ENCODE data around the gene VPS13C.

Gene VPS13C

GRCh38 chr15:61822511-61822910 lies 237.7 kb downstream of the VPS13C start:
- no peak for DNase-seq (ENCODE audit: low spot score)
- TF ChIP-seq CTCF (IDR thresholded peaks at IDR 0.05; ENCODE audit: extremely low read depth, missing control alignments), result no peak

GRCh38 chr15:61820951-61821350 lies 239.3 kb downstream of the VPS13C start:
- no peak for TF ChIP-seq CTCF (IDR thresholded peaks at IDR 0.05; ENCODE audit: extremely low read depth, missing control alignments)
- DNase-seq (ENCODE audit: low spot score), result no peak

- no peak for DNase-seq (ENCODE audit: low spot score)
- TF ChIP-seq CTCF (IDR thresholded peaks at IDR 0.05; ENCODE audit: extremely low read depth, missing control alignments), result no peak
Observed at GRCh38 chr15:61820212-61820611, 240.0 kb downstream of the VPS13C start.

GRCh38 chr15:61819386-61819785 lies 240.9 kb downstream of the VPS13C start:
- no peak for DNase-seq (ENCODE audit: low spot score)
- TF ChIP-seq CTCF (IDR thresholded peaks at IDR 0.05; ENCODE audit: extremely low read depth, missing control alignments), result no peak

GRCh38 chr15:61818801-61819200 lies 241.4 kb downstream of the VPS13C start:
- DNase-seq (ENCODE audit: low spot score), result no peak
- TF ChIP-seq CTCF (IDR thresholded peaks at IDR 0.05; ENCODE audit: extremely low read depth, missing control alignments), result no peak

GRCh38 chr15:61816856-61817255 lies 243.4 kb downstream of the VPS13C start:
- DNase-seq (ENCODE audit: low spot score), result no peak
- no peak for TF ChIP-seq CTCF (IDR thresholded peaks at IDR 0.05; ENCODE audit: extremely low read depth, missing control alignments)

GRCh38 chr15:61815356-61816083 lies 244.7 kb downstream of the VPS13C start:
- DNase-seq (ENCODE audit: low spot score), result no peak
- no peak for TF ChIP-seq CTCF (IDR thresholded peaks at IDR 0.05; ENCODE audit: extremely low read depth, missing control alignments)
